K562 (cell line): ENCODE data around the gene ECPAS.

Source experiments
- CC2D1A ChIP-seq: fragments of 450-650 bp; IDR thresholded peaks from 2 replicates; pipeline ENCODE4 v1.6.1; 2017; ENCODE audit warnings: mild to moderate bottlenecking
- EZH2 ChIP-seq: IDR thresholded peaks from 2 replicates; pipeline ENCODE4 v1.6.1; 2012; ENCODE audit warnings: low read depth, mild to moderate bottlenecking, inconsistent platforms, low read length, borderline replicate concordance
- GABPA ChIP-seq: fragments of 200-800 bp; sonication (Bioruptor generic); conservative IDR thresholded peaks from 2 replicates; pipeline ENCODE4 v1.6.1; 2016; ENCODE audit warnings: low read depth, missing genetic modification characterization, missing compliant biosample characterization
- KDM1A ChIP-seq, 2 experiments: fragments of 450-650 bp; IDR thresholded peaks; 2 replicates each; pipeline ENCODE4 v1.6.1; 2016; ENCODE audit warnings: mild to moderate bottlenecking in 2 of 2
- MYBL2 ChIP-seq, 2 experiments: fragments of 450-650 bp in 1 of 2; sonication (generic) in 1 of 2; formaldehyde crosslinking in 1 of 2; IDR thresholded peaks; 2 replicates each; pipeline versions ENCODE4 v1.6.1 to v1.8.1; 2017 to 2022; ENCODE audit warnings: borderline replicate concordance in 1 of 2, inconsistent platforms in 1 of 2, low read depth in 1 of 2, mild to moderate bottlenecking in 1 of 2, missing genetic modification reagents in 1 of 2, moderate library complexity in 1 of 2
- NBN ChIP-seq: fragments of 450-650 bp; IDR thresholded peaks from 2 replicates; pipeline ENCODE4 v1.6.1; 2016; ENCODE audit warnings: low read depth, mild to moderate bottlenecking
- RCOR1 ChIP-seq, 2 experiments: IDR thresholded peaks; 2 replicates each; pipeline ENCODE4 v1.6.1; 2012; ENCODE audit warnings: low read depth in 2 of 2, low read length in 2 of 2, borderline replicate concordance in 1 of 2, improper control_type of control experiment in 1 of 2
- WHSC1 ChIP-seq: IDR thresholded peaks from one replicate; pipeline ENCODE4 v1.6.1; 2012; ENCODE audit warnings: low read length, control low read depth, inconsistent platforms
- ZNF280B ChIP-seq: fragments of 250-450 bp; sonication (Bioruptor Pico); IDR thresholded peaks from 2 replicates; pipeline ENCODE4 v1.5.1; 2021; ENCODE audit warnings: mild to moderate bottlenecking
- TF ChIP-seq, protein P1 (sequence below), 3 experiments: IDR thresholded peaks in 2 of 3; conservative IDR thresholded peaks in 1 of 3; 2 replicates each; pipeline ENCODE4 v1.5.1; 2011 to 2012; ENCODE audit warnings: low read length in 3 of 3, mild to moderate bottlenecking in 3 of 3, control low read depth in 2 of 3, improper control_type of control experiment in 1 of 3, inconsistent platforms in 1 of 3, low read depth in 1 of 3, mixed read lengths in 1 of 3, moderate library complexity in 1 of 3; ENCODE audit not compliant: insufficient read depth in 2 of 3
- TF ChIP-seq, protein P2 (sequence below): fragments of 150-350 bp; conservative IDR thresholded peaks from 2 replicates; pipeline ENCODE4 v1.6.1; 2014; ENCODE audit warnings: low read length
- TF ChIP-seq, protein P3 (sequence below): sonication (generic); formaldehyde crosslinking; IDR thresholded peaks from 2 replicates; pipeline ENCODE4 v1.8.1; 2023; ENCODE audit warnings: mild to moderate bottlenecking, missing genetic modification reagents
- TF ChIP-seq, protein P4 (sequence below): sonication (generic); formaldehyde crosslinking; IDR thresholded peaks from 2 replicates; pipeline ENCODE4 v1.8.1; 2023; ENCODE audit warnings: missing genetic modification reagents, mild to moderate bottlenecking, borderline replicate concordance

DNA sequence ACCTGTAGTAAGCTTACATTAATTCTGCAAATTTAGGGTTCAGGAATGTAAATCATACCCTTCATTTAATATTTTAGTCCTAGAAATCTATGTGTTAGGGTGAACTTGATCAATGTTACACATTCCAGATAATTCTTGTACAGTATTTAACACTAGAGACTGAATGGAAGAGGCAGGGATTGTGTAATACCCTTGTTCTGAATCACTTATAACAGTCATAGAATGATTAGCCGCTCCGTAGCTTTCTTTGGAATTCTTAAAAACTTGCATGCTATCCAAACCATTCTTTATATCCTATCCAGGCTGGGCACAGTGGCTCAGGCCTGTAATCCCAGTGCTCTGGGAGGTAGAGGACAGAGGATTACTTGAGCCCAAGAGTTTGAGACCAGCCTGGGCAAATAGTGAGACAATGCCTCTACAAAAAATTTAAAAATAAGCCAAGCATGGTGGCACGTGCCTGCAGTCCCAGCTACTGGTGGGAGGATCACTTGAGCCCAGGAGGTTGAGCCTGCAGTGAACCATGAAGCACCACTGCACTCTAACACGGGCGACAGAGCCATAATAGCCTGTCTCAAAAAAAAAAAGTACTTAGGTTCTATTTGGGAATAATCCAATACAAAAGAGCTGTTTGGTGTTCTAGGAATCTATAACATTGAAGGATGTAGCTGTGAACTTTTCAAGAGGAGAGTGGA, 49.1 kb upstream of the ECPAS start:
- no peak for TF ChIP-seq WHSC1
- TF ChIP-seq, protein P1, sequence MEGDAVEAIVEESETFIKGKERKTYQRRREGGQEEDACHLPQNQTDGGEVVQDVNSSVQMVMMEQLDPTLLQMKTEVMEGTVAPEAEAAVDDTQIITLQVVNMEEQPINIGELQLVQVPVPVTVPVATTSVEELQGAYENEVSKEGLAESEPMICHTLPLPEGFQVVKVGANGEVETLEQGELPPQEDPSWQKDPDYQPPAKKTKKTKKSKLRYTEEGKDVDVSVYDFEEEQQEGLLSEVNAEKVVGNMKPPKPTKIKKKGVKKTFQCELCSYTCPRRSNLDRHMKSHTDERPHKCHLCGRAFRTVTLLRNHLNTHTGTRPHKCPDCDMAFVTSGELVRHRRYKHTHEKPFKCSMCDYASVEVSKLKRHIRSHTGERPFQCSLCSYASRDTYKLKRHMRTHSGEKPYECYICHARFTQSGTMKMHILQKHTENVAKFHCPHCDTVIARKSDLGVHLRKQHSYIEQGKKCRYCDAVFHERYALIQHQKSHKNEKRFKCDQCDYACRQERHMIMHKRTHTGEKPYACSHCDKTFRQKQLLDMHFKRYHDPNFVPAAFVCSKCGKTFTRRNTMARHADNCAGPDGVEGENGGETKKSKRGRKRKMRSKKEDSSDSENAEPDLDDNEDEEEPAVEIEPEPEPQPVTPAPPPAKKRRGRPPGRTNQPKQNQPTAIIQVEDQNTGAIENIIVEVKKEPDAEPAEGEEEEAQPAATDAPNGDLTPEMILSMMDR (IDR thresholded peaks at IDR 0.05 in 2 of 3, conservative IDR thresholded peaks at IDR 0.05 in 1 of 3; ENCODE audit: insufficient read depth in 2 of 3, low read depth in 1 of 3, low read length in 3 of 3): no peak
- TF ChIP-seq, protein P2, sequence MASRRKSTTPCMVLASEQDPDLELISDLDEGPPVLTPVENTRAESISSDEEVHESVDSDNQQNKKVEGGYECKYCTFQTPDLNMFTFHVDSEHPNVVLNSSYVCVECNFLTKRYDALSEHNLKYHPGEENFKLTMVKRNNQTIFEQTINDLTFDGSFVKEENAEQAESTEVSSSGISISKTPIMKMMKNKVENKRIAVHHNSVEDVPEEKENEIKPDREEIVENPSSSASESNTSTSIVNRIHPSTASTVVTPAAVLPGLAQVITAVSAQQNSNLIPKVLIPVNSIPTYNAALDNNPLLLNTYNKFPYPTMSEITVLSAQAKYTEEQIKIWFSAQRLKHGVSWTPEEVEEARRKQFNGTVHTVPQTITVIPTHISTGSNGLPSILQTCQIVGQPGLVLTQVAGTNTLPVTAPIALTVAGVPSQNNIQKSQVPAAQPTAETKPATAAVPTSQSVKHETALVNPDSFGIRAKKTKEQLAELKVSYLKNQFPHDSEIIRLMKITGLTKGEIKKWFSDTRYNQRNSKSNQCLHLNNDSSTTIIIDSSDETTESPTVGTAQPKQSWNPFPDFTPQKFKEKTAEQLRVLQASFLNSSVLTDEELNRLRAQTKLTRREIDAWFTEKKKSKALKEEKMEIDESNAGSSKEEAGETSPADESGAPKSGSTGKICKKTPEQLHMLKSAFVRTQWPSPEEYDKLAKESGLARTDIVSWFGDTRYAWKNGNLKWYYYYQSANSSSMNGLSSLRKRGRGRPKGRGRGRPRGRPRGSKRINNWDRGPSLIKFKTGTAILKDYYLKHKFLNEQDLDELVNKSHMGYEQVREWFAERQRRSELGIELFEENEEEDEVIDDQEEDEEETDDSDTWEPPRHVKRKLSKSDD: no peak
- TF ChIP-seq CC2D1A: no peak
- TF ChIP-seq KDM1A (IDR thresholded peaks at IDR 0.05): no peak
- TF ChIP-seq RCOR1 (IDR thresholded peaks at IDR 0.05; ENCODE audit: borderline replicate concordance in 1 of 2, low read depth in 2 of 2, low read length in 2 of 2): no peak
- TF ChIP-seq, protein P3, sequence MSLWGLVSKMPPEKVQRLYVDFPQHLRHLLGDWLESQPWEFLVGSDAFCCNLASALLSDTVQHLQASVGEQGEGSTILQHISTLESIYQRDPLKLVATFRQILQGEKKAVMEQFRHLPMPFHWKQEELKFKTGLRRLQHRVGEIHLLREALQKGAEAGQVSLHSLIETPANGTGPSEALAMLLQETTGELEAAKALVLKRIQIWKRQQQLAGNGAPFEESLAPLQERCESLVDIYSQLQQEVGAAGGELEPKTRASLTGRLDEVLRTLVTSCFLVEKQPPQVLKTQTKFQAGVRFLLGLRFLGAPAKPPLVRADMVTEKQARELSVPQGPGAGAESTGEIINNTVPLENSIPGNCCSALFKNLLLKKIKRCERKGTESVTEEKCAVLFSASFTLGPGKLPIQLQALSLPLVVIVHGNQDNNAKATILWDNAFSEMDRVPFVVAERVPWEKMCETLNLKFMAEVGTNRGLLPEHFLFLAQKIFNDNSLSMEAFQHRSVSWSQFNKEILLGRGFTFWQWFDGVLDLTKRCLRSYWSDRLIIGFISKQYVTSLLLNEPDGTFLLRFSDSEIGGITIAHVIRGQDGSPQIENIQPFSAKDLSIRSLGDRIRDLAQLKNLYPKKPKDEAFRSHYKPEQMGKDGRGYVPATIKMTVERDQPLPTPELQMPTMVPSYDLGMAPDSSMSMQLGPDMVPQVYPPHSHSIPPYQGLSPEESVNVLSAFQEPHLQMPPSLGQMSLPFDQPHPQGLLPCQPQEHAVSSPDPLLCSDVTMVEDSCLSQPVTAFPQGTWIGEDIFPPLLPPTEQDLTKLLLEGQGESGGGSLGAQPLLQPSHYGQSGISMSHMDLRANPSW (CRISPR knock-in tag): no peak
- no peak for TF ChIP-seq NBN
- TF ChIP-seq EZH2: no peak
- TF ChIP-seq, protein P4, sequence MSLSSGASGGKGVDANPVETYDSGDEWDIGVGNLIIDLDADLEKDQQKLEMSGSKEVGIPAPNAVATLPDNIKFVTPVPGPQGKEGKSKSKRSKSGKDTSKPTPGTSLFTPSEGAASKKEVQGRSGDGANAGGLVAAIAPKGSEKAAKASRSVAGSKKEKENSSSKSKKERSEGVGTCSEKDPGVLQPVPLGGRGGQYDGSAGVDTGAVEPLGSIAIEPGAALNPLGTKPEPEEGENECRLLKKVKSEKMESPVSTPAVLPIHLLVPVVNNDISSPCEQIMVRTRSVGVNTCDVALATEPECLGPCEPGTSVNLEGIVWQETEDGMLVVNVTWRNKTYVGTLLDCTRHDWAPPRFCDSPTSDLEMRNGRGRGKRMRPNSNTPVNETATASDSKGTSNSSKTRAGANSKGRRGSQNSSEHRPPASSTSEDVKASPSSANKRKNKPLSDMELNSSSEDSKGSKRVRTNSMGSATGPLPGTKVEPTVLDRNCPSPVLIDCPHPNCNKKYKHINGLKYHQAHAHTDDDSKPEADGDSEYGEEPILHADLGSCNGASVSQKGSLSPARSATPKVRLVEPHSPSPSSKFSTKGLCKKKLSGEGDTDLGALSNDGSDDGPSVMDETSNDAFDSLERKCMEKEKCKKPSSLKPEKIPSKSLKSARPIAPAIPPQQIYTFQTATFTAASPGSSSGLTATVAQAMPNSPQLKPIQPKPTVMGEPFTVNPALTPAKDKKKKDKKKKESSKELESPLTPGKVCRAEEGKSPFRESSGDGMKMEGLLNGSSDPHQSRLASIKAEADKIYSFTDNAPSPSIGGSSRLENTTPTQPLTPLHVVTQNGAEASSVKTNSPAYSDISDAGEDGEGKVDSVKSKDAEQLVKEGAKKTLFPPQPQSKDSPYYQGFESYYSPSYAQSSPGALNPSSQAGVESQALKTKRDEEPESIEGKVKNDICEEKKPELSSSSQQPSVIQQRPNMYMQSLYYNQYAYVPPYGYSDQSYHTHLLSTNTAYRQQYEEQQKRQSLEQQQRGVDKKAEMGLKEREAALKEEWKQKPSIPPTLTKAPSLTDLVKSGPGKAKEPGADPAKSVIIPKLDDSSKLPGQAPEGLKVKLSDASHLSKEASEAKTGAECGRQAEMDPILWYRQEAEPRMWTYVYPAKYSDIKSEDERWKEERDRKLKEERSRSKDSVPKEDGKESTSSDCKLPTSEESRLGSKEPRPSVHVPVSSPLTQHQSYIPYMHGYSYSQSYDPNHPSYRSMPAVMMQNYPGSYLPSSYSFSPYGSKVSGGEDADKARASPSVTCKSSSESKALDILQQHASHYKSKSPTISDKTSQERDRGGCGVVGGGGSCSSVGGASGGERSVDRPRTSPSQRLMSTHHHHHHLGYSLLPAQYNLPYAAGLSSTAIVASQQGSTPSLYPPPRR (CRISPR knock-in tag): no peak
- TF ChIP-seq ZNF280B (CRISPR knock-in tag): no peak
- no peak for TF ChIP-seq GABPA (tag)
- TF ChIP-seq MYBL2 (IDR thresholded peaks at IDR 0.05; ENCODE audit: low read depth): no peak
- TF ChIP-seq MYBL2 (CRISPR knock-in tag; IDR thresholded peaks at IDR 0.05; ENCODE audit: borderline replicate concordance): no peak
